ENCODE results near the gene NDUFB10. TPM values are rescaled to one million over a fixed set of nuclear protein-coding genes. Genes with fewer than 3 reads are reported as not detected.

NDUFB10 gene
- total RNA-seq, 1 experiment from 2014 or later = 190 TPM

DNA sequence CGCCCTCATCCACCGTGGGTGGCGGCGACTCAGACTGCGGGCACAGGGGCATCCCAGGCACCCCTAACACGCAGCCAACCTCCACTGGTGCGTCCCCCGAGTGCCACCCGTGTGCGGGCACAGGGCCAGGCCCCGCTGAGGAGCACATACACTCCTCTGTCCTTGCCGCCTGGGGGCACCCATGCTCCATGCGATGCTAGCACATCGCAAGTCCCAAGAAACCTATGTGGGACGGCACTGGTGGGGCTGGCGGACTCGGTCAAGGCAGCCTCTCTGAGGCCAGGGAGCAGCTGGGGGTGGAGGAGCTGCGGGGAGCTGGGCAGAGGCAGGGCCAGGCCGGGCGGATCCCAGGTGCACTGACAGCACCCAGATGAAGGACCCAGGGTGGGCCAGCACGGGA, 46.3 kb downstream of the NDUFB10 start:
- no peak overlapping the region for H3K4me3 ChIP-seq
- no peak overlapping the region for H3K27ac ChIP-seq
- H3K79me2 ChIP-seq (ENCODE audit: low read depth) = peaks cover 70% of the 10 kb centered on the region
- peaks cover 16% of the 10 kb centered on the region for H3K4me1 ChIP-seq (replicated peaks; ENCODE audit: insufficient read depth)
- H3K36me3 ChIP-seq (ENCODE audit: low read depth) = 0 out of 2 replicates have a peak, but pooled peaks cover 5% of the 10 kb centered on the region
- H3K9me3 ChIP-seq (ENCODE audit: insufficient read depth, low read depth) = no peaks in the 10 kb centered on the region
- POLR2A ChIA-PET (ENCODE audit: unreplicated experiment) = no interaction called here
- CTCF ChIA-PET = interaction anchor here (0.5 kb wide), 1 partner anchor 244 kb away, joined by 11 read pairs; no protein-coding TSS in a partner anchor
- H3K9me2 ChIP-seq (ENCODE audit: insufficient read depth) = no peaks in the 10 kb centered on the region
- intact Hi-C loops (cut with micrococcal nuclease; ENCODE audit: unreplicated experiment) = loop anchor here (10.0 kb wide), 1 partner anchor 249 kb away; the partner anchor contains the start of gene ECI1
- no peak overlapping the region for H2AFZ ChIP-seq
- H3K27me3 ChIP-seq (ENCODE audit: insufficient read depth, low read depth) = no peaks in the 10 kb centered on the region
- no peak overlapping the region for H3K4me2 ChIP-seq
- peaks cover 49% of the 10 kb centered on the region for H4K20me1 ChIP-seq (ENCODE audit: insufficient read depth)
- peaks cover 16% of the 10 kb centered on the region; the same call in 1 of the 2 replicates for H3F3A ChIP-seq (ENCODE audit: insufficient read depth, low read depth)
- BruUV-seq (replicated peaks) = no TSS peak
- no peak for DNase-seq
- TF ChIP-seq EZH2 (IDR thresholded peaks at IDR 0.05; ENCODE audit: low read depth) = no peak
- TF ChIP-seq, protein P1, sequence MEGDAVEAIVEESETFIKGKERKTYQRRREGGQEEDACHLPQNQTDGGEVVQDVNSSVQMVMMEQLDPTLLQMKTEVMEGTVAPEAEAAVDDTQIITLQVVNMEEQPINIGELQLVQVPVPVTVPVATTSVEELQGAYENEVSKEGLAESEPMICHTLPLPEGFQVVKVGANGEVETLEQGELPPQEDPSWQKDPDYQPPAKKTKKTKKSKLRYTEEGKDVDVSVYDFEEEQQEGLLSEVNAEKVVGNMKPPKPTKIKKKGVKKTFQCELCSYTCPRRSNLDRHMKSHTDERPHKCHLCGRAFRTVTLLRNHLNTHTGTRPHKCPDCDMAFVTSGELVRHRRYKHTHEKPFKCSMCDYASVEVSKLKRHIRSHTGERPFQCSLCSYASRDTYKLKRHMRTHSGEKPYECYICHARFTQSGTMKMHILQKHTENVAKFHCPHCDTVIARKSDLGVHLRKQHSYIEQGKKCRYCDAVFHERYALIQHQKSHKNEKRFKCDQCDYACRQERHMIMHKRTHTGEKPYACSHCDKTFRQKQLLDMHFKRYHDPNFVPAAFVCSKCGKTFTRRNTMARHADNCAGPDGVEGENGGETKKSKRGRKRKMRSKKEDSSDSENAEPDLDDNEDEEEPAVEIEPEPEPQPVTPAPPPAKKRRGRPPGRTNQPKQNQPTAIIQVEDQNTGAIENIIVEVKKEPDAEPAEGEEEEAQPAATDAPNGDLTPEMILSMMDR (conservative IDR thresholded peaks at IDR 0.05) = no peak

DNA sequence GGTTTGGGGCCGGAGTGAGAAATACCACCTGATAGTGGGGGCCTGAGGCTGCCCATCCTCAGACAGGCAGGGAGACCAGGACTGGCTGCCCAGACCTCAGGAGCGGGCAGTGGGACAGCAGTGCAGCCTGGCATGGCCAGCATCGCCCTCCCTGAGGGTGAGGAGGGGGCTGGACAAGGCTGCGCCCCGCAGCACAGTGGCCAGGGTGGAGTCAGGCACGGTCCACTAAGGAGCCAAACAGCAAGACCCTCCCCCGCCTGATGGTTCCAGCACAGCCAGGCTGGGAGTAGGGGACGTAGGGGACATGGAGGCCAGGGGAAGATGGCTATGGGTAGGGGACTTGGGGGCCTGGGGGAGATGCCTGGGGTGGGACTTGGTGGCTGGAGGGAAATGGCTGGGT, 47.0 kb downstream of the NDUFB10 start:
- POLR2A ChIA-PET (ENCODE audit: unreplicated experiment) = interaction anchor here (0.6 kb wide), 1 partner anchor 27 kb away, joined by 3 read pairs; no protein-coding TSS in a partner anchor
- H3K27me3 ChIP-seq (ENCODE audit: insufficient read depth, low read depth) = no peaks in the 10 kb centered on the region
- H3K4me3 ChIP-seq = no peak overlapping the region
- H3K36me3 ChIP-seq (ENCODE audit: low read depth) = 0 out of 2 replicates have a peak, but pooled peaks cover 5% of the 10 kb centered on the region
- H2AFZ ChIP-seq = no peak overlapping the region
- H3K79me2 ChIP-seq (ENCODE audit: low read depth) = peaks cover 72% of the 10 kb centered on the region
- H3K9me2 ChIP-seq (ENCODE audit: insufficient read depth) = no peaks in the 10 kb centered on the region
- H3F3A ChIP-seq (ENCODE audit: insufficient read depth, low read depth) = peaks cover 17% of the 10 kb centered on the region; the same call in 1 of the 2 replicates
- no TSS peak for BruUV-seq (replicated peaks)
- DNase-seq = no peak
- no peak overlapping the region for H3K27ac ChIP-seq
- H3K4me1 ChIP-seq (replicated peaks; ENCODE audit: insufficient read depth) = peaks cover 19% of the 10 kb centered on the region
- CTCF ChIA-PET = no interaction called here
- peaks cover 49% of the 10 kb centered on the region for H4K20me1 ChIP-seq (ENCODE audit: insufficient read depth)
- H3K4me2 ChIP-seq = no peak overlapping the region
- H3K9me3 ChIP-seq (ENCODE audit: insufficient read depth, low read depth) = no peaks in the 10 kb centered on the region
- TF ChIP-seq EZH2 (IDR thresholded peaks at IDR 0.05; ENCODE audit: low read depth) = no peak
- TF ChIP-seq, protein P1 (conservative IDR thresholded peaks at IDR 0.05) = no peak
- intact Hi-C loops (cut with micrococcal nuclease; ENCODE audit: unreplicated experiment) = loop anchor here (10.0 kb wide), 1 partner anchor 248 kb away; the partner anchor contains the start of gene ECI1

DNA sequence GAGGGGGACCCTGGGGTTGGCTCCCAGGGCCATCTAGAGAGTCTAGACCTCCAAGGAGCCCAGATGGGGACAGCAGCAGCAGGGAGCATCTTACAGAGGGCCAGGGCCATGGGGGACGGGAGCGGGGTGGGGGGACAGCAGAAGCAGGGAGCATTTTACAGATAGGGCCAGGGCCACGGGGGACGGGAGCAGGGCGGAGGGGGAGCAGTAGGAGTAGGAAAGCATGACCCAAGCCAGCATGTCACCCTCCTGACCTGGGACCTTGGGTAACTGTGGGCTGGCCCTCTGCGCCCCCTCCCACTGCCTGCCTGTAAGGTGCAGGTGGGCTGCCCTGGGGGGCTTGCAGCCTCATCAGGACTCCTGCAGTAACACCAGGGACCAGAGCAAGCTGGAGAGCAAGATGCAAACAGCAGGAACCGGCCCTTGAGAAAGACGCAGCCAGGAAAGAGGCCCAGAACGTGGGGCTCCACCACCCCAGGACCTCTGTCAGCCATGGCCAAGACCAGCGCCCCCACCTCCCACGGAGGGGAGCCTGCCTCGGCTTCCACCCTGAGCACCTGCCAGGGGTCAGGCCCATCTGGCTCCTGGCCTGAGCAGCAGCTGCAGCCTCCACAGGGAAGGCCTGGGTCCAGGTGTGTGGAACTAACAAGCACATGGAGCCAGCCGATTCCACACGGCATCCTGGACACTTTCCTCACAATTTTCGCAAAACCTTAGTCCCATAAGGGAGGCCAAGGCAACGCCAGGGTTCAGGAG, 47.9 kb downstream of the NDUFB10 start:
- ChIA-PET POLR2A (ENCODE audit: unreplicated experiment) (interaction anchor here (0.5 to 0.6 kb wide), 2 partner anchors 23 to 42 kb away, joined by 3 to 4 read pairs; no protein-coding TSS in a partner anchor), CTCF (interaction anchor here (1.0 kb wide), 1 partner anchor 133 kb away, joined by 3 read pairs; no protein-coding TSS in a partner anchor)
- Histone ChIP-seq H2AFZ (no peak overlapping the region), H3K27me3 (ENCODE audit: insufficient read depth, low read depth) (no peaks in the 10 kb centered on the region), H3F3A (ENCODE audit: insufficient read depth, low read depth) (peaks cover 17% of the 10 kb centered on the region; the same call in 1 of the 2 replicates), H3K4me2 (peak overlapping the region; percentile 95), H3K36me3 (ENCODE audit: low read depth) (0 out of 2 replicates have a peak, but pooled peaks cover 5% of the 10 kb centered on the region), H4K20me1 (ENCODE audit: insufficient read depth) (peaks cover 49% of the 10 kb centered on the region), H3K9me2 (ENCODE audit: insufficient read depth) (no peaks in the 10 kb centered on the region), H3K4me3 (peak overlapping the region; percentile 88; the same call in 1 of the 2 replicates), H3K4me1 (replicated peaks; ENCODE audit: insufficient read depth) (peaks cover 19% of the 10 kb centered on the region), H3K27ac (peak overlapping the region; percentile 13; the same call in 1 of the 2 replicates), H3K79me2 (ENCODE audit: low read depth) (peaks cover 72% of the 10 kb centered on the region), H3K9me3 (ENCODE audit: insufficient read depth, low read depth) (no peaks in the 10 kb centered on the region)
- DNase-seq = no peak
- BruUV-seq (replicated peaks) = no TSS peak
- intact Hi-C loops (cut with micrococcal nuclease; ENCODE audit: unreplicated experiment) = loop anchor here (10.0 kb wide), 1 partner anchor 248 kb away; the partner anchor contains the start of gene ECI1
- TF ChIP-seq, protein P1 (conservative IDR thresholded peaks at IDR 0.05) = no peak
- TF ChIP-seq EZH2 (IDR thresholded peaks at IDR 0.05; ENCODE audit: low read depth) = no peak
